Measurements from ENCODE around the gene GSAP.
"Not testable (repeated sequence)": the region's sequence is repeated elsewhere in the genome, so short reads cannot be mapped to it uniquely, and the experiment has no call there.

The GSAP gene

GRCh38 chr7:77415823-77416620 lies at the start of gene GSAP:
Gene GSAP (minus strand): TSS chr7:77416349. CDS start chr7:77416321, 28 bp downstream.
- H3K4me3 ChIP-seq (ENCODE audit: low read depth, low read length): peak within 1 kb of the TSS; percentile 56
- no peak for DNase-seq (ENCODE audit: low read depth)

GRCh38 chr7:77465256-77465655 lies 49.1 kb upstream of the GSAP start:
- H3K4me3 ChIP-seq (ENCODE audit: low read depth, low read length): no peak overlapping the region
- DNase-seq (ENCODE audit: low read depth): no peak

GRCh38 chr7:77464589-77464988 lies 48.4 kb upstream of the GSAP start:
- no peak overlapping the region for H3K4me3 ChIP-seq (ENCODE audit: low read depth, low read length)
- no peak for DNase-seq (ENCODE audit: low read depth)

- DNase-seq (ENCODE audit: low read depth): peak; percentile 42
- not testable (repeated sequence) for H3K4me3 ChIP-seq (ENCODE audit: low read depth, low read length)
Measured at GRCh38 chr7:77463632-77464031, 47.5 kb upstream of the GSAP start.

GRCh38 chr7:77461842-77462241 lies 45.7 kb upstream of the GSAP start:
- no peak overlapping the region for H3K4me3 ChIP-seq (ENCODE audit: low read depth, low read length)
- DNase-seq (ENCODE audit: low read depth): no peak

- no peak for DNase-seq (ENCODE audit: low read depth)
- H3K4me3 ChIP-seq (ENCODE audit: low read depth, low read length): no peak overlapping the region
Measured at GRCh38 chr7:77461246-77461645, 45.1 kb upstream of the GSAP start.

GRCh38 chr7:77460057-77460486 lies 43.9 kb upstream of the GSAP start:
- DNase-seq (ENCODE audit: low read depth): no peak
- H3K4me3 ChIP-seq (ENCODE audit: low read depth, low read length): no peak overlapping the region

- DNase-seq (ENCODE audit: low read depth): no peak
Measured at GRCh38 chr7:77459311-77459726, 43.2 kb upstream of the GSAP start.

GRCh38 chr7:77458786-77459185 lies 42.6 kb upstream of the GSAP start:
- no peak overlapping the region for H3K4me3 ChIP-seq (ENCODE audit: low read depth, low read length)
- DNase-seq (ENCODE audit: low read depth): no peak

More at GRCh38 chr7:77459311-77459726, 43.2 kb upstream of the GSAP start:
- H3K4me3 ChIP-seq (ENCODE audit: low read depth, low read length): no peak overlapping the region

GRCh38 chr7:77457779-77458178 lies 41.6 kb upstream of the GSAP start:
- no peak for DNase-seq (ENCODE audit: low read depth)
- H3K4me3 ChIP-seq (ENCODE audit: low read depth, low read length): no peak overlapping the region

GRCh38 chr7:77456696-77457095 lies 40.5 kb upstream of the GSAP start:
- H3K4me3 ChIP-seq (ENCODE audit: low read depth, low read length): no peak overlapping the region

GRCh38 chr7:77455321-77455720 lies 39.2 kb upstream of the GSAP start:
- peak; percentile 97 for DNase-seq (ENCODE audit: low read depth)
- no peak overlapping the region for H3K4me3 ChIP-seq (ENCODE audit: low read depth, low read length)

More at GRCh38 chr7:77456696-77457095, 40.5 kb upstream of the GSAP start:
- DNase-seq (ENCODE audit: low read depth): no peak

- no peak overlapping the region for H3K4me3 ChIP-seq (ENCODE audit: low read depth, low read length)
- no peak for DNase-seq (ENCODE audit: low read depth)
Measured at GRCh38 chr7:77454802-77455201, 38.7 kb upstream of the GSAP start.

GRCh38 chr7:77453531-77453930 lies 37.4 kb upstream of the GSAP start:
- H3K4me3 ChIP-seq (ENCODE audit: low read depth, low read length): no peak overlapping the region
- peak; percentile 79 for DNase-seq (ENCODE audit: low read depth)

- DNase-seq (ENCODE audit: low read depth); H3K4me3 ChIP-seq (ENCODE audit: low read depth, low read length): not testable (repeated sequence)
Measured at GRCh38 chr7:77451950-77452349, 35.8 kb upstream of the GSAP start.

- no peak overlapping the region for H3K4me3 ChIP-seq (ENCODE audit: low read depth, low read length)
- no peak for DNase-seq (ENCODE audit: low read depth)
Measured at GRCh38 chr7:77450613-77451012, 34.5 kb upstream of the GSAP start.

GRCh38 chr7:77450054-77450453 lies 33.9 kb upstream of the GSAP start:
- DNase-seq (ENCODE audit: low read depth): no peak

GRCh38 chr7:77447616-77448015 lies 31.5 kb upstream of the GSAP start:
- H3K4me3 ChIP-seq (ENCODE audit: low read depth, low read length): no peak overlapping the region
- DNase-seq (ENCODE audit: low read depth): no peak

More at GRCh38 chr7:77450054-77450453, 33.9 kb upstream of the GSAP start:
- no peak overlapping the region for H3K4me3 ChIP-seq (ENCODE audit: low read depth, low read length)

- peak; percentile 79 for DNase-seq (ENCODE audit: low read depth)
- no peak overlapping the region for H3K4me3 ChIP-seq (ENCODE audit: low read depth, low read length)
Measured at GRCh38 chr7:77444123-77444522, 28.0 kb upstream of the GSAP start.

GRCh38 chr7:77443042-77443441 lies 26.9 kb upstream of the GSAP start:
- no peak overlapping the region for H3K4me3 ChIP-seq (ENCODE audit: low read depth, low read length)
- DNase-seq (ENCODE audit: low read depth): no peak

GRCh38 chr7:77442636-77443035 lies 26.5 kb upstream of the GSAP start:
- peak; percentile 47 for DNase-seq (ENCODE audit: low read depth)
- no peak overlapping the region for H3K4me3 ChIP-seq (ENCODE audit: low read depth, low read length)
